Measurements from ENCODE around the gene PTPN6.
A peak's percentile ranks its signal among the peaks of the same experiment; 100 is the strongest.

The PTPN6 gene

DNA sequence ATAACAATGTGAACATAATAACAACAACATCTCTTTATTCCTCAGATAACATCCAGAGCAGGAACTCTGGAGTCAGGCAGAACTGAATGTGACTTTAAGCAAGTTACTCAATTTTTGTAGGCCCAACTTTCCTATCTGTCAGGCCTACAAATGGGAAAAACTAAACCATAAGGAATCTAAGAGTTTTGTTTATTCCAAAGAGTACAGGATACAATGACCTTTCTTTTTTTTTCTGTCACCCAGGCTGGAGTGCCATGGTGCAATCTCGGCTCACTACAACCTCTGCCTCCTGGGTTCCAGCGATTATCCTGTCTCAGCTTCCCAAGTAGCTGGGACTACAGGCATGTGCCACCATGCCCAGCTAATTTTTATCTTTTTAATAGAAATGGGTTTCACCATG, 57.7 kb downstream of the PTPN6 start:
- Histone ChIP-seq H3K27ac (peak overlapping the region; percentile 70), H3K4me3 (ENCODE audit: low read depth in 1 of 2, low read length in 1 of 2) (no peak overlapping the region), H3K4me1 (ENCODE audit: control insufficient read depth in 1 of 2, insufficient read depth in 1 of 2, low read depth in 1 of 2, low read length in 1 of 2) (peaks cover 21 to 25% of the 10 kb centered on the region in 2 experiments), H3K36me3 (no peaks in the 10 kb centered on the region), H3K27me3 (no peaks in the 10 kb centered on the region), H3K9me3 (no peaks in the 10 kb centered on the region)
- no peak for TF ChIP-seq CTCF (IDR thresholded peaks at IDR 0.05)

DNA sequence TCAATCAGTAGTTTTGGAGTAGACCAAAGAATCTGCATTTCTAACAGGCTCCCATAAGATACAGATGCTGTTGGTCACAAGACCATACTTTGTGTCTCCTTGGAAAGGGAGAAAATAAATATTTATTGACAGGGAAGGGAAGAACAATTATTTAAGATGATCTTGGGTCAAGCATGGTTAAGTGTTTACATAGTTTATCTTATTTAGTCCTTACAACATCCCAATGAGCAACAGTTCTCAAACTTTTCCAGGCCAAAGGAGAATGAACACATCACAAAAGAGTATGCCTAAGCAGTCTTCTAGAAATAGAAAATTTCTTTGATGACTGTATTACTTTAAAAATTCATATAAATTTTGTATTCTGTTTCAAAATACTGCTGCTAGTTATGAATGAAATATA, 58.4 kb downstream of the PTPN6 start:
- TF ChIP-seq CTCF (IDR thresholded peaks at IDR 0.05) = no peak
- no peak overlapping the region for H3K27ac ChIP-seq
- no peak overlapping the region for H3K4me3 ChIP-seq (ENCODE audit: low read depth in 1 of 2, low read length in 1 of 2)
- no peaks in the 10 kb centered on the region for H3K27me3 ChIP-seq
- H3K9me3 ChIP-seq = no peaks in the 10 kb centered on the region
- H3K4me1 ChIP-seq (ENCODE audit: control insufficient read depth in 1 of 2, insufficient read depth in 1 of 2, low read depth in 1 of 2, low read length in 1 of 2) = peaks cover 21 to 25% of the 10 kb centered on the region in 2 experiments
- no peaks in the 10 kb centered on the region for H3K36me3 ChIP-seq

Measured in neutrophil (primary cell).